IMR-90 (cell line): Measurements from ENCODE around the gene KRT222. TPM values are rescaled to one million over a fixed set of nuclear protein-coding genes. Genes with fewer than 3 reads are reported as not detected.

ENCODE experiments used
- ATAC-seq: fragments of 200-7000 bp; cut with Tn5 transposase; 2 replicates; pipeline ENCODE4 v1.9.1; 2020; ENCODE audit warnings: low read depth, mild to moderate bottlenecking, moderate library complexity
- BruUV-seq: library from RNA; stranded (reverse); fragments of 400-500 nt; replicated peaks from 2 replicates; lab custom pipeline; 2021; lab: Mats Ljungman, UMichigan
- CTCF ChIA-PET: fragments of 300-600 bp; formaldehyde crosslinking; extraction: SDS; loops from one replicate; lab custom pipeline; 2021; ENCODE audit warnings: antibody characterized with exemption; lab: Yijun Ruan, JAX
- POLR2A ChIA-PET: fragments of 300-600 bp; sonication (Branson Sonifier 250); formaldehyde crosslinking; loops from one replicate; lab custom pipeline; 2022; ENCODE audit warnings: antibody characterized with exemption; ENCODE audit not compliant: unreplicated experiment; lab: Charles Lee
- DNase-seq: peaks from one replicate; pipeline ENCODE4 v3.0.0; 2013
- H2AFZ ChIP-seq: replicated peaks from 2 replicates; pipeline ENCODE3; 2013; ENCODE audit warnings: low read length, mild to moderate bottlenecking; ENCODE audit not compliant: poor library complexity
- H2AK5ac ChIP-seq: 2 replicates; pipeline ENCODE4 v1.6.1; 2013; ENCODE audit warnings: low read depth, low read length, inconsistent platforms
- H2AK9ac ChIP-seq: replicated peaks from 2 replicates; pipeline ENCODE3; 2013; ENCODE audit warnings: mild to moderate bottlenecking, low read depth, low read length, moderate library complexity; ENCODE audit not compliant: poor library complexity
- H2BK120ac ChIP-seq: 2 replicates; pipeline ENCODE4 v1.6.1; 2013; ENCODE audit warnings: low read depth, low read length, inconsistent platforms
- H2BK15ac ChIP-seq: 3 replicates; pipeline ENCODE4 v1.6.1; 2013; ENCODE audit warnings: low read depth, low read length, inconsistent platforms
- H2BK20ac ChIP-seq: 2 replicates; pipeline ENCODE4 v1.6.1; 2013; ENCODE audit warnings: low read depth, mild to moderate bottlenecking, inconsistent platforms, low read length, moderate library complexity
- H2BK5ac ChIP-seq: 2 replicates; pipeline ENCODE4 v1.6.1; 2013; ENCODE audit warnings: mild to moderate bottlenecking, low read depth, low read length, inconsistent platforms; ENCODE audit not compliant: poor library complexity, severe bottlenecking
- H3K14ac ChIP-seq: replicated peaks from 2 replicates; pipeline ENCODE4 v1.6.1; 2013; ENCODE audit warnings: low read depth, low read length, inconsistent platforms
- H3K18ac ChIP-seq: 2 replicates; pipeline ENCODE4 v1.6.1; 2013; ENCODE audit warnings: low read depth, low read length, control low read depth
- H3K23ac ChIP-seq: 2 replicates; pipeline ENCODE4 v1.6.1; 2013; ENCODE audit warnings: low read depth, low read length, inconsistent platforms
- H3K27ac ChIP-seq: 2 replicates; pipeline ENCODE4 v1.5.1; 2013; ENCODE audit warnings: mild to moderate bottlenecking, control low read depth, low read length; ENCODE audit not compliant: insufficient read depth
- H3K27me3 ChIP-seq: 2 replicates; pipeline ENCODE4 v1.6.1; 2013; ENCODE audit warnings: low read length; ENCODE audit not compliant: control insufficient read depth, insufficient read depth
- H3K36me3 ChIP-seq: 2 replicates; pipeline ENCODE4 v1.6.1; 2013; ENCODE audit warnings: low read length, mixed read lengths; ENCODE audit not compliant: control insufficient read depth, insufficient read depth
- H3K4ac ChIP-seq: 2 replicates; pipeline ENCODE4 v1.6.1; 2013; ENCODE audit warnings: low read depth, low read length, inconsistent platforms
- H3K4me1 ChIP-seq: 2 replicates; pipeline ENCODE4 v1.6.1; 2013; ENCODE audit warnings: low read length, mixed read lengths; ENCODE audit not compliant: control insufficient read depth, insufficient read depth
- H3K4me2 ChIP-seq: 2 replicates; pipeline ENCODE4 v1.6.1; 2013; ENCODE audit warnings: low read depth, mild to moderate bottlenecking, control low read depth, low read length, moderate library complexity
- H3K4me3 ChIP-seq: 2 replicates; pipeline ENCODE4 v1.5.1; 2013; ENCODE audit warnings: low read depth, mild to moderate bottlenecking, control low read depth, low read length, moderate library complexity; ENCODE audit not compliant: insufficient read depth
- H3K56ac ChIP-seq: 2 replicates; pipeline ENCODE4 v1.6.1; 2013; ENCODE audit warnings: low read length, inconsistent platforms; ENCODE audit not compliant: insufficient read depth; ENCODE audit errors: extremely low read depth
- H3K79me1 ChIP-seq, 2 experiments: 2 replicates each; pipeline ENCODE4 v1.6.1; 2013; ENCODE audit warnings: low read length in 2 of 2, inconsistent platforms in 1 of 2, low read depth in 1 of 2
- H3K9ac ChIP-seq: 2 replicates; pipeline ENCODE4 v1.6.1; 2013; ENCODE audit warnings: low read depth, low read length, control low read depth
- H3K9me1 ChIP-seq: 2 replicates; pipeline ENCODE4 v1.6.1; 2013; ENCODE audit warnings: low read length, inconsistent platforms; ENCODE audit not compliant: insufficient read depth
- H3K9me3 ChIP-seq: 2 replicates; pipeline ENCODE4 v1.6.1; 2013; ENCODE audit warnings: low read length; ENCODE audit not compliant: control insufficient read depth, insufficient read depth
- H4K20me1 ChIP-seq: 2 replicates; pipeline ENCODE4 v1.6.1; 2013; ENCODE audit warnings: low read length, inconsistent platforms; ENCODE audit not compliant: insufficient read depth
- H4K5ac ChIP-seq: 2 replicates; pipeline ENCODE4 v1.6.1; 2013; ENCODE audit warnings: mild to moderate bottlenecking, low read depth, low read length, control low read depth
- H4K8ac ChIP-seq, 2 experiments: 2 replicates each; pipeline ENCODE4 v1.6.1; 2013; ENCODE audit warnings: low read depth in 2 of 2, low read length in 2 of 2, control low read depth in 1 of 2, inconsistent platforms in 1 of 2
- H4K91ac ChIP-seq: 2 replicates; pipeline ENCODE4 v1.6.1; 2013; ENCODE audit warnings: low read depth, low read length, inconsistent platforms; ENCODE audit not compliant: insufficient read depth
- BHLHE40 ChIP-seq: fragments of 150-350 bp; IDR thresholded peaks from 2 replicates; pipeline ENCODE4 v1.6.1; 2016; ENCODE audit warnings: mild to moderate bottlenecking, low read depth, low read length
- CEBPB ChIP-seq: IDR thresholded peaks from 2 replicates; pipeline ENCODE4 v1.6.1; 2012; ENCODE audit warnings: low read depth, low read length, improper control_type of control experiment
- CHD1 ChIP-seq: IDR thresholded peaks from 2 replicates; pipeline ENCODE4 v1.6.1; 2012; ENCODE audit warnings: low read depth, low read length, improper control_type of control experiment
- FOS ChIP-seq: fragments of 150-350 bp; IDR thresholded peaks from 2 replicates; pipeline ENCODE4 v1.6.1; 2016; ENCODE audit warnings: low read depth, low read length
- MAFK ChIP-seq: IDR thresholded peaks from 2 replicates; pipeline ENCODE4 v1.6.1; 2012; ENCODE audit warnings: low read depth, low read length, improper control_type of control experiment
- MAZ ChIP-seq: IDR thresholded peaks from 2 replicates; pipeline ENCODE4 v1.6.1; 2012; ENCODE audit warnings: low read depth, mild to moderate bottlenecking, low read length, improper control_type of control experiment, moderate library complexity, borderline replicate concordance
- MXI1 ChIP-seq: IDR thresholded peaks from 2 replicates; pipeline ENCODE4 v1.6.1; 2012; ENCODE audit warnings: low read depth, mild to moderate bottlenecking, low read length, moderate library complexity, borderline replicate concordance
- NFE2L2 ChIP-seq: fragments of 150-350 bp; IDR thresholded peaks from 2 replicates; pipeline ENCODE4 v1.6.1; 2016; ENCODE audit warnings: low read depth, mild to moderate bottlenecking, low read length
- RAD21 ChIP-seq: IDR thresholded peaks from 2 replicates; pipeline ENCODE4 v1.6.1; 2012; ENCODE audit warnings: low read length, improper control_type of control experiment
- RCOR1 ChIP-seq: IDR thresholded peaks from 2 replicates; pipeline ENCODE4 v1.6.1; 2012; ENCODE audit warnings: mild to moderate bottlenecking, low read length, improper control_type of control experiment; ENCODE audit not compliant: insufficient replicate concordance
- RFX5 ChIP-seq: IDR thresholded peaks from 2 replicates; pipeline ENCODE4 v1.8.0; 2012; ENCODE audit warnings: low read depth, mild to moderate bottlenecking, low read length, moderate library complexity
- SMC3 ChIP-seq: fragments of 150-350 bp; IDR thresholded peaks from 2 replicates; pipeline ENCODE4 v1.6.1; 2016; ENCODE audit warnings: low read depth, mild to moderate bottlenecking, antibody characterized with exemption, low read length, moderate library complexity
- WGBS, 2 experiments: methylation state at CpG; one replicate each; pipeline versions ENCODE4 v1.1.5 to v1.1.7; 2013; ENCODE audit warnings: missing lambda C conversion rate in 2 of 2; ENCODE audit not compliant: insufficient read length in 1 of 2; ENCODE audit errors: extremely low coverage in 2 of 2; 5-methylcytosine and 5-hydroxymethylcytosine counted together
- dilution Hi-C: fragments of 300-500 bp; cut with HindIII; formaldehyde crosslinking; loops from one replicate; pipeline ENCODE4 v1.14.3; 2018; ENCODE audit warnings: low sequenced_read_pairs; ENCODE audit not compliant: unreplicated experiment
- in situ Hi-C: fragments of 300-500 bp; cut with MboI; formaldehyde crosslinking; loops from 3 replicates; pipeline ENCODE4 v1.14.3; 2019; ENCODE audit warnings: low sequenced_read_pairs, inconsistent platforms, mixed read lengths
- intact Hi-C: fragments of 100-400 bp; cut with micrococcal nuclease; formaldehyde crosslinking; loops from 2 replicates; pipeline ENCODE4 v1.10.0; 2022
- polyA plus RNA-seq, 3 experiments: library from polyadenylated mRNA; depleted of rRNA; stranded (reverse); fragments of >200 nt; gene quantifications; 2 replicates each; pipeline ENCODE4 v1.2.3, GENCODE V29; 2012; ENCODE audit warnings: low replicate concordance in 1 of 3
- total RNA-seq: library from RNA; depleted of rRNA; stranded (reverse); fragments of >200 nt; gene quantifications from 2 replicates; pipeline ENCODE4 v1.2.3, GENCODE V29; 2012
- TF ChIP-seq, protein P1 (sequence below): fragments of 150-350 bp; IDR thresholded peaks from 2 replicates; pipeline ENCODE4 v1.6.1; 2017; ENCODE audit warnings: mild to moderate bottlenecking, antibody characterized with exemption, low read length, low read depth
- TF ChIP-seq, protein P2 (sequence below): conservative IDR thresholded peaks from 2 replicates; pipeline ENCODE4 v1.5.1; 2012; ENCODE audit warnings: mild to moderate bottlenecking, low read depth, low read length, improper control_type of control experiment
- TF ChIP-seq, protein P3 (sequence below): fragments of 150-350 bp; IDR thresholded peaks from 2 replicates; pipeline ENCODE4 v1.6.1; 2016; ENCODE audit warnings: low read depth, mild to moderate bottlenecking, low read length, moderate library complexity, borderline replicate concordance

Gene KRT222
- total and polyA plus RNA-seq, 2 of the 4 experiments (the other 2 are of a cell fraction), result not detected

DNA sequence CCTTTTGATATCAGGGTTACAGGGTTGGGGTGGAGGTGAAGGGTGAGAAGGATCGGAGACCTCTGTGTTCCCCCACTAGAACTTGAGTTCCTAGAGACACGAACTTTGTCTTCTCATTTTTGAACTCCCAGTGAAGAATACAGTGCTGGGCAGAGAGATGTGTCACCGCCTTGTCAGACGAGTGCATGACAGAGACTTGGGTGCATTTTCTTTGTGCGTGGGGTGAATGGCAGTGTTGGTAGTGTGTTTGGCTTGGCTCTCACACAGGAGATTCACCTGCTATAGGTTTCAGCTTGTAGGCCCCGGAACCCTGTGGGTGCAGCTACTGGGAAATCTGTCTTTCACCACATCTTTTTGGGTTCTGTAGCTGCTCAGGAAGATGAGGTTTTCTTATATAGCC, 59.7 kb downstream of the KRT222 start:
- Histone ChIP-seq H3K18ac (no peak overlapping the region), H3K56ac (no peak overlapping the region), H2AK9ac (no peak overlapping the region), H4K20me1 (no peaks in the 10 kb centered on the region), H3K9me3 (no peaks in the 10 kb centered on the region), H3K9ac (no peak overlapping the region), H2BK15ac (no peak overlapping the region), H4K5ac (no peak overlapping the region), H3K79me1 (no peaks in the 10 kb centered on the region), H2BK5ac (no peak overlapping the region), H3K4me2 (no peak overlapping the region), H4K8ac (no peak overlapping the region), H4K91ac (no peak overlapping the region), H3K4ac (no peak overlapping the region), H3K4me3 (no peak overlapping the region), H3K9me1 (no peaks in the 10 kb centered on the region), H2BK20ac (no peak overlapping the region), H3K14ac (no peak overlapping the region), H2BK120ac (no peak overlapping the region), H3K4me1 (no peaks in the 10 kb centered on the region; the same call in 1 of the 2 replicates), H2AK5ac (no peak overlapping the region), H2AFZ (no peak overlapping the region), H3K36me3 (no peaks in the 10 kb centered on the region), H3K23ac (no peak overlapping the region), H3K27me3 (peaks cover 36% of the 10 kb centered on the region), H3K27ac (no peak overlapping the region)
- in situ Hi-C loops (no loop called here), dilution Hi-C loops (no loop called here), intact Hi-C loops (no loop called here)
- ChIA-PET POLR2A (no interaction called here), CTCF (no interaction called here)
- BruUV-seq, result no TSS peak
- ATAC-seq, result no peak
- DNase-seq, result no peak
- TF ChIP-seq, protein P1, sequence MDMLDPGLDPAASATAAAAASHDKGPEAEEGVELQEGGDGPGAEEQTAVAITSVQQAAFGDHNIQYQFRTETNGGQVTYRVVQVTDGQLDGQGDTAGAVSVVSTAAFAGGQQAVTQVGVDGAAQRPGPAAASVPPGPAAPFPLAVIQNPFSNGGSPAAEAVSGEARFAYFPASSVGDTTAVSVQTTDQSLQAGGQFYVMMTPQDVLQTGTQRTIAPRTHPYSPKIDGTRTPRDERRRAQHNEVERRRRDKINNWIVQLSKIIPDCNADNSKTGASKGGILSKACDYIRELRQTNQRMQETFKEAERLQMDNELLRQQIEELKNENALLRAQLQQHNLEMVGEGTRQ, result no peak
- TF ChIP-seq RAD21 (no peak), MXI1 (no peak), RCOR1 (no peak), CEBPB (no peak), SMC3 (no peak), FOS (no peak), BHLHE40 (no peak), CHD1 (no peak), MAFK (no peak), RFX5 (no peak), NFE2L2 (no peak), MAZ (no peak)
- TF ChIP-seq, protein P2, sequence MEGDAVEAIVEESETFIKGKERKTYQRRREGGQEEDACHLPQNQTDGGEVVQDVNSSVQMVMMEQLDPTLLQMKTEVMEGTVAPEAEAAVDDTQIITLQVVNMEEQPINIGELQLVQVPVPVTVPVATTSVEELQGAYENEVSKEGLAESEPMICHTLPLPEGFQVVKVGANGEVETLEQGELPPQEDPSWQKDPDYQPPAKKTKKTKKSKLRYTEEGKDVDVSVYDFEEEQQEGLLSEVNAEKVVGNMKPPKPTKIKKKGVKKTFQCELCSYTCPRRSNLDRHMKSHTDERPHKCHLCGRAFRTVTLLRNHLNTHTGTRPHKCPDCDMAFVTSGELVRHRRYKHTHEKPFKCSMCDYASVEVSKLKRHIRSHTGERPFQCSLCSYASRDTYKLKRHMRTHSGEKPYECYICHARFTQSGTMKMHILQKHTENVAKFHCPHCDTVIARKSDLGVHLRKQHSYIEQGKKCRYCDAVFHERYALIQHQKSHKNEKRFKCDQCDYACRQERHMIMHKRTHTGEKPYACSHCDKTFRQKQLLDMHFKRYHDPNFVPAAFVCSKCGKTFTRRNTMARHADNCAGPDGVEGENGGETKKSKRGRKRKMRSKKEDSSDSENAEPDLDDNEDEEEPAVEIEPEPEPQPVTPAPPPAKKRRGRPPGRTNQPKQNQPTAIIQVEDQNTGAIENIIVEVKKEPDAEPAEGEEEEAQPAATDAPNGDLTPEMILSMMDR, result no peak
- TF ChIP-seq, protein P3, sequence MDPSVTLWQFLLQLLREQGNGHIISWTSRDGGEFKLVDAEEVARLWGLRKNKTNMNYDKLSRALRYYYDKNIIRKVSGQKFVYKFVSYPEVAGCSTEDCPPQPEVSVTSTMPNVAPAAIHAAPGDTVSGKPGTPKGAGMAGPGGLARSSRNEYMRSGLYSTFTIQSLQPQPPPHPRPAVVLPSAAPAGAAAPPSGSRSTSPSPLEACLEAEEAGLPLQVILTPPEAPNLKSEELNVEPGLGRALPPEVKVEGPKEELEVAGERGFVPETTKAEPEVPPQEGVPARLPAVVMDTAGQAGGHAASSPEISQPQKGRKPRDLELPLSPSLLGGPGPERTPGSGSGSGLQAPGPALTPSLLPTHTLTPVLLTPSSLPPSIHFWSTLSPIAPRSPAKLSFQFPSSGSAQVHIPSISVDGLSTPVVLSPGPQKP, result no peak
- WGBS, 2 experiments, result 80% methylated on average over 1 of the region's 6 CpGs; no CpG with 5 or more reads in 1 of the 2 experiments
